ENCODE data around the gene CCDC66. TPM values are rescaled to one million over a fixed set of nuclear protein-coding genes. Genes with fewer than 3 reads are reported as not detected.

The CCDC66 gene
- total and polyA plus RNA-seq, 2 donors (not counting 1 experiment from before 2014, with no cell fraction given) = 8.3 to 28.2 TPM

DNA sequence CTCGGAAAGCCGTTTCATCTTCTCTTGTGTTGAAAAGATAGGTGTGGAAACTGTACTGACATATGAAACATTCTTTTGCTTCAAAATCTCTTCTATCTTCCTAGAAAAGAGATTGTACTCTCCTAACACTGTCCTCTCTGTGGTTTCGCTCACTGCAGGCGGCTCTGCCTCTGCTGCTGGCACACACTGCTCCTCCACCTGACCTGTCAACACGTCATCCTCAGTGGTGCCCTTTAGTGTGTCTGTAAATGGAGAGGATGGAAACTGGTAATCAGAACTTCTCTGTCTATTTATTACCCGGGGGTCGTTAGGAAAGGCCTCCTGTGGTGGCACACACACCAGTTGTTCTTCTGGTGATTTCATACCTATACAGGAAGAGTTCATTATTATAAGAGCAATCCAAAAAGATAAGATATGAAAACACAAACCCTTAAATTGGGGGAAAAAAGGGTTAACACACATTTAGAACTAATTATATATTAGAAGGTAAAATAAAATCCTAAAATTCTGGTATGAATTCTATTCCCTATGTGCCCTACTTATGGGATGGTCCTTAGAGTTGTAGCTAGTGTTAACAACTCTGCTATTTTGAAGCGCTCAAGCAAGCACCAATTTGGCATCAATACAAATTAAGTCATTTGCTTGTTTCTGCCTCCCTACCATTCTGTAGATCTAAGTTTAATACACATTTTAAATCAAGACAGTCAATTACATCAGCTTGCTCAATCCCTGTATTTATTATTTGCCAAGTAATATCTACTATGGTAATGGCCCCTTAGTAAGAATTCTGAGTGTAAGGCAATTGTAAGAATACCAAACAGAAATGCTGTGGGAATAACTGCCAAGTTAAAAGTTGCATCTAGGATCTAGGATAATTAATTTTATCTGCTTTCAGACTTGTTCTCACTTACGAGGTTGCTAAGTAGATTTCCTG, 76.9 kb downstream of the CCDC66 start:
- Histone ChIP-seq H4K20me1 (ENCODE audit: control insufficient read depth, extremely low read depth, insufficient read depth, low read length) (no peaks in the 10 kb centered on the region), H3K4me2 (ENCODE audit: extremely low read depth, insufficient read depth, low read length) (no peak overlapping the region), H3K27me3 (ENCODE audit: control insufficient read depth, insufficient read depth, low read length) (no peaks in the 10 kb centered on the region), H3K79me2 (ENCODE audit: control insufficient read depth, insufficient read depth, low read length) (no peaks in the 10 kb centered on the region), H3K36me3 (ENCODE audit: control insufficient read depth, insufficient read depth, low read length) (peaks cover 3% of the 10 kb centered on the region), H3K27ac (ENCODE audit: insufficient read depth, low read length) (no peak overlapping the region), H3K4me3 (replicated peaks in 1 of 4; ENCODE audit: control extremely low read depth in 1 of 4, insufficient read depth in 1 of 4, low read depth in 3 of 4, low read length in 4 of 4) (no peak overlapping the region), H3K9ac (ENCODE audit: insufficient read depth, low read length) (no peak overlapping the region), H3K4me1 (ENCODE audit: control insufficient read depth, extremely low read depth, insufficient read depth, low read length) (no peaks in the 10 kb centered on the region), H2AFZ (ENCODE audit: low read length) (no peak overlapping the region), H3K9me3 (ENCODE audit: control insufficient read depth, insufficient read depth, low read depth, low read length) (no peaks in the 10 kb centered on the region)
- no peak for DNase-seq (ENCODE audit: low read depth in 2 of 2)
- TF ChIP-seq EZH2 (IDR thresholded peaks at IDR 0.05; ENCODE audit: low read length, missing control alignments) (no peak), CTCF (conservative IDR thresholded peaks at IDR 0.05 in 1 of 2, IDR thresholded peaks at IDR 0.05 in 1 of 2; ENCODE audit: low read depth in 1 of 2, low read length in 2 of 2) (no peak)

- Histone ChIP-seq H3K4me2 (ENCODE audit: extremely low read depth, insufficient read depth, low read length) (no peak overlapping the region), H3K79me2 (ENCODE audit: control insufficient read depth, insufficient read depth, low read length) (no peaks in the 10 kb centered on the region), H4K20me1 (ENCODE audit: control insufficient read depth, extremely low read depth, insufficient read depth, low read length) (no peaks in the 10 kb centered on the region), H3K9ac (ENCODE audit: insufficient read depth, low read length) (no peak overlapping the region), H3K9me3 (ENCODE audit: control insufficient read depth, insufficient read depth, low read depth, low read length) (no peaks in the 10 kb centered on the region), H3K27me3 (ENCODE audit: control insufficient read depth, insufficient read depth, low read length) (no peaks in the 10 kb centered on the region), H3K4me3 (replicated peaks in 1 of 4; ENCODE audit: control extremely low read depth in 1 of 4, insufficient read depth in 1 of 4, low read depth in 3 of 4, low read length in 4 of 4) (no peak overlapping the region), H2AFZ (ENCODE audit: low read length) (no peak overlapping the region), H3K4me1 (ENCODE audit: control insufficient read depth, extremely low read depth, insufficient read depth, low read length) (no peaks in the 10 kb centered on the region), H3K27ac (ENCODE audit: insufficient read depth, low read length) (no peak overlapping the region), H3K36me3 (ENCODE audit: control insufficient read depth, insufficient read depth, low read length) (peaks cover 5% of the 10 kb centered on the region)
- TF ChIP-seq CTCF (conservative IDR thresholded peaks at IDR 0.05 in 1 of 2, IDR thresholded peaks at IDR 0.05 in 1 of 2; ENCODE audit: low read depth in 1 of 2, low read length in 2 of 2) = no peak
- DNase-seq (ENCODE audit: low read depth in 2 of 2) = no peak
These were observed 88.4 kb downstream of the CCDC66 start for GRCh38 chr3:56645407-56645806.

DNA sequence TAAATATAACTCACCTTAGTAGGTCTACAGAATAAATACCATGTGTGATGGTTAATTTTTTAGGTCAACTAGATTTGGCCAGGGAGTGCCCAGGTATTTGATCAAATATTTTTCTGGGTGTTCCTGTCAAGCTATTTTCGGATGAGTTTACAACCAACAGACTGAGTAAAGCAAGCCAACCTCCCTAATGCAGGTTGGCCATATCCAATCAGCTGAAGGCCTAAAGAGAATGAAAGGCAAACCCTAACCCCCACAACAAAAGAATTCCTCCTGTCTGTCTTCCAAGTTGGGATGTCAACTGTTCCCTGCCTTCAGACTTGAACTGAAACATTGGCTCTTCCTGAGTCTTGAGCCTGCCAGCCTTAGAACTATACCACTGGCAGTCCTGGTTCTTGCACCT, 97.5 kb downstream of the CCDC66 start:
- DNase-seq (ENCODE audit: low read depth in 2 of 2) = no peak
- Histone ChIP-seq H3K36me3 (ENCODE audit: control insufficient read depth, insufficient read depth, low read length) (peaks cover 2% of the 10 kb centered on the region), H3K27me3 (ENCODE audit: control insufficient read depth, insufficient read depth, low read length) (no peaks in the 10 kb centered on the region), H3K9ac (ENCODE audit: insufficient read depth, low read length) (no peak overlapping the region), H3K27ac (ENCODE audit: insufficient read depth, low read length) (no peak overlapping the region), H3K4me3 (replicated peaks in 1 of 4; ENCODE audit: control extremely low read depth in 1 of 4, insufficient read depth in 1 of 4, low read depth in 3 of 4, low read length in 4 of 4) (no peak overlapping the region), H2AFZ (ENCODE audit: low read length) (no peak overlapping the region), H3K4me1 (ENCODE audit: control insufficient read depth, extremely low read depth, insufficient read depth, low read length) (no peaks in the 10 kb centered on the region), H4K20me1 (ENCODE audit: control insufficient read depth, extremely low read depth, insufficient read depth, low read length) (no peaks in the 10 kb centered on the region), H3K9me3 (ENCODE audit: control insufficient read depth, insufficient read depth, low read depth, low read length) (no peaks in the 10 kb centered on the region), H3K79me2 (ENCODE audit: control insufficient read depth, insufficient read depth, low read length) (peaks cover 4% of the 10 kb centered on the region), H3K4me2 (ENCODE audit: extremely low read depth, insufficient read depth, low read length) (no peak overlapping the region)
- no peak for TF ChIP-seq CTCF (conservative IDR thresholded peaks at IDR 0.05 in 1 of 2, IDR thresholded peaks at IDR 0.05 in 1 of 2; ENCODE audit: low read depth in 1 of 2, low read length in 2 of 2)
- no peak for TF ChIP-seq EZH2 (IDR thresholded peaks at IDR 0.05; ENCODE audit: low read length, missing control alignments)

Measured in fibroblast of lung (primary cell).